Activated CD4-positive, CD25-positive, alpha-beta regulatory T cell treated with anti-CD3 and anti-CD28 coated beads, Interleukin-2, amount 50 U/mL, for 72 hours (primary cell): ENCODE data around the gene MAGEB3.
"Not testable (repeated sequence)": the region's sequence is repeated elsewhere in the genome, so short reads cannot be mapped to it uniquely, and the experiment has no call there.

Experiments used
- DNase-seq: peaks from one replicate; pipeline ENCODE4 v3.0.0; 2021

Gene MAGEB3

GRCh38 chrX:30230395-30230794, at the start of gene MAGEB3:
Gene MAGEB3, plus strand, starts transcription at chrX:30230657. Its CDS starts 5,268 bp downstream, at chrX:30235925.
- DNase-seq, result no peak

GRCh38 chrX:30181353-30181752, 49.1 kb upstream of the MAGEB3 start:
- no peak for DNase-seq

GRCh38 chrX:30183554-30183953, 46.9 kb upstream of the MAGEB3 start:
- no peak for DNase-seq

- DNase-seq, result no peak
Measured at GRCh38 chrX:30190426-30190825, 40.0 kb upstream of the MAGEB3 start.

GRCh38 chrX:30193910-30194309, 36.5 kb upstream of the MAGEB3 start:
- DNase-seq, result not testable (repeated sequence)

GRCh38 chrX:30196322-30196721, 34.1 kb upstream of the MAGEB3 start:
- no peak for DNase-seq

- DNase-seq, result no peak
Measured at GRCh38 chrX:30212172-30212571, 18.3 kb upstream of the MAGEB3 start.

GRCh38 chrX:30215357-30215843, 15.1 kb upstream of the MAGEB3 start, which contains the start of gene MAGEB2:
Gene MAGEB2, plus strand, starts transcription at chrX:30215563. Its CDS starts 3,018 bp downstream, at chrX:30218581.
- no peak for DNase-seq

- DNase-seq, result no peak
Measured at GRCh38 chrX:30217465-30217864, 13.0 kb upstream of the MAGEB3 start.

GRCh38 chrX:30219372-30219771, 11.1 kb upstream of the MAGEB3 start:
- DNase-seq, result no peak

GRCh38 chrX:30220661-30221060, 9.8 kb upstream of the MAGEB3 start:
- DNase-seq, result no peak

GRCh38 chrX:30224536-30224935, 5.9 kb upstream of the MAGEB3 start:
- DNase-seq, result no peak

- no peak for DNase-seq
Measured at GRCh38 chrX:30228526-30228925, 1.9 kb upstream of the MAGEB3 start.

- DNase-seq, result no peak
Measured at GRCh38 chrX:30241724-30242415, 11.4 kb downstream of the MAGEB3 start, which contains the start of gene MAGEB4. Gene MAGEB4, plus strand, starts transcription at chrX:30242000. Its CDS starts 136 bp downstream, at chrX:30242136.

- no peak for DNase-seq
Measured at GRCh38 chrX:30246769-30247489, 16.5 kb downstream of the MAGEB3 start, which contains the start of gene MAGEB1. Gene MAGEB1, plus strand, starts transcription at chrX:30247146. Its CDS starts 3,348 bp downstream, at chrX:30250494.

- no peak for DNase-seq
Measured at GRCh38 chrX:30248854-30249253, 18.4 kb downstream of the MAGEB3 start.

GRCh38 chrX:30253257-30253656, 22.8 kb downstream of the MAGEB3 start:
- DNase-seq, result no peak

- no peak for DNase-seq
Measured at GRCh38 chrX:30259927-30260326, 29.5 kb downstream of the MAGEB3 start.

GRCh38 chrX:30261012-30261411, 30.6 kb downstream of the MAGEB3 start:
- DNase-seq, result no peak

GRCh38 chrX:30262763-30263162, 32.3 kb downstream of the MAGEB3 start:
- DNase-seq, result no peak

GRCh38 chrX:30270639-30271038, 40.2 kb downstream of the MAGEB3 start:
- no peak for DNase-seq

GRCh38 chrX:30275498-30275897, 45.0 kb downstream of the MAGEB3 start:
- DNase-seq, result no peak

GRCh38 chrX:30278365-30278764, 47.9 kb downstream of the MAGEB3 start:
- no peak for DNase-seq

GRCh38 chrX:30280428-30280827, 50.0 kb downstream of the MAGEB3 start:
- DNase-seq, result no peak
